KBM-7 (cell line): Measurements from ENCODE around the gene RRP7A.
"Not testable (repeated sequence)": the region's sequence is repeated elsewhere in the genome, so short reads cannot be mapped to it uniquely, and the experiment has no call there.

ENCODE experiments used
- DNase-seq: peaks from one replicate; pipeline ENCODE4 v3.0.0-alpha.2; 2015
- in situ Hi-C: fragments of 300-500 bp; cut with MboI; formaldehyde crosslinking; loops from 2 replicates; pipeline ENCODE4 v1.14.3; 2020; ENCODE audit warnings: low sequenced_read_pairs, low pct_unique_long_range_greater_than_20kb, mixed read lengths

RRP7A gene

GRCh38 chr22:42508975-42509364 lies 10.6 kb downstream of the RRP7A start:
- DNase-seq, in situ Hi-C loops: not testable (repeated sequence)

GRCh38 chr22:42508327-42508974 lies 11.1 kb downstream of the RRP7A start:
- DNase-seq, in situ Hi-C loops: not testable (repeated sequence)

GRCh38 chr22:42500836-42501179 lies 18.8 kb downstream of the RRP7A start:
- DNase-seq = no peak
- in situ Hi-C loops = no loop called here

GRCh38 chr22:42500161-42500835 lies 19.3 kb downstream of the RRP7A start:
- DNase-seq = no peak
- in situ Hi-C loops = no loop called here

DNA sequence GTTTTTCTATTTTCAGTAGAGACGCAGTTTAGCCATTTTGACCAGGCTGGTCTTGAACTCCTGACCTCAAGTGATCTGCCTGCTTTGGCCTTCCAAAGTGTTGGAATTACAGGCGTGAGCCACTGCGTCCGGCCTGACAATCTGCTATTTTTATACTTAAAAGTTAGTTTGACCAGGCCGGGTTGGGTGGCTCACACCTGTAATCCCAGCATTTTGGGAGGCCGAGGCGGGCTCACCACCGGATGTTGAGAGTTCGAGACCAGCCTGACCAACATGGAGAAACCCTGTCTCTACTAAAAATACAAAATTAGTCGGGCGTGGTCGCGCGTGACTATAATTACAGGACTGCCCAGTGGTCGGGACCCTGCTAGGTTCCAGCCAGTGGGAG lies 19.8 kb downstream of the RRP7A start:
- DNase-seq, in situ Hi-C loops: not testable (repeated sequence)

- in situ Hi-C loops, DNase-seq: not testable (repeated sequence)
Observed at GRCh38 chr22:42495533-42496141, 24.0 kb downstream of the RRP7A start.

- DNase-seq = no peak
- in situ Hi-C loops = no loop called here
Observed at GRCh38 chr22:42493393-42493792, 26.2 kb downstream of the RRP7A start.

- no peak for DNase-seq
- in situ Hi-C loops = no loop called here
Observed at GRCh38 chr22:42492323-42492690, 27.3 kb downstream of the RRP7A start.

GRCh38 chr22:42490243-42490832 lies 29.3 kb downstream of the RRP7A start:
- no peak for DNase-seq
- in situ Hi-C loops = no loop called here

DNA sequence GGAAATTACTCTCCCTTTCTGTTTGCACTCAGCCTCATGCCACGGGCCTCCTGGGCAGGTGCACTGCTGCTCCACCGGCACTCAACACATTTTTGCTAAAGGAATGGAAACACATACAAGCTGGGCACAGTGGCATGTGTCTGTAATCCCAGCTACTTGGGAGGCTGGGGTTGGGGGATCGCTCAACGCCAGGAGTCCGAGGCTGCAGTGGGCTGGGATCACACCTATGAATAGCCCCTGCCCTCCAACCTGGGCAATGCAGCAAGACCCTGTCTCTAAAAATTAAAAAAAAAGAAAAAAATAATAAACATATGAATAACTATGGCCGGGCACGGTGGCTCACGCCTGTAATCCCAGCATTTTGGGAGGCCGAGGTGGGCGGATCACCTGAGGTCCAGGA lies 30.6 kb downstream of the RRP7A start:
- in situ Hi-C loops = no loop called here
- no peak for DNase-seq

DNA sequence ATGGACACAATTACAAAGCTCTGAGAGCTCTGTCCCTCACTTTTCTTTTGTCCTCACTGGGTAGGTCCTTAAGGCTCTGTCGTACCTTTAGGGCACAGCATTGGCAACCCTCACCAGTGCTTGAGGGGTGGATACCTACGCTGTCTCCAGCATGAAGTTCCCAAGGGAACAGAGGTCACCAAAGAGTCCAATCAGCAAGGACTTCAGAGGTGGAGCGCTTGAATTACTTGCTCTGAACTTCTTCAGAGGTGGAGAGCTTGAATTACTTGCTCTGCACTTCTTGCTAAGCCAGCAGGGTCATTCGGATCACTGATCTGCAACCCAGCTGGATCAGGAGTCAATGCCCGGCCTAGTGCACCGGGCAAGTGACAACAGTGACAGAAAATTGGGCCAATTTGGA lies 35.1 kb downstream of the RRP7A start:
- no peak for DNase-seq
- in situ Hi-C loops = no loop called here

DNA sequence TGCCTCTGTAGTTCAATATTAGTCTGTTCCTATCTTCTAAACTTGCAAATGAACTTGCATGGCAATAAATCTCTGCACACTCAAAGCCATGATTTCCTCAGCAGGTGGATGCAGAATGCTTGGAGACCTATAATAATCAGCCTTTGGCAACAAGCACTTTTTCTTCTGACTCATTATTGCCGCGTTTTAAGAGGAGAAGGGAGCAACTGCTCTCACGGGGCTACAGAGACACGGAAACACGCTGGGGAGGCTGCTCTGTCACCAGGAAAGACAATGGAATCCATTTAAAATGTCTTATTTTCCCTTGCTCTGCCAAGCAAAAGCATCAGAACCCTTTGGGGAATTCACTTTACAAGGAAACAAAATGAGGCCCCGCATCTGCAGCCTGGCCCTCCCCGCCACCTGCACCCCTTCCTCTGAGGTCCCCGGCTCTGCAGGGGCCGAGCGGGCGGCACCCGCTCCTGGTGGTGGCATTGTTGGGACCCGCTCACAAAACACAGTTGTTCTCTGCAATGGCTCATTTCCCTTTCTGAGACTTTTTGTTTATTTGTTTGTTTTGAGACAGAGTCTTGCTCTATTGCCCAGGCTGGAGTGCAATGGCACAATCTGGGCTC lies 35.9 kb downstream of the RRP7A start:
- DNase-seq, in situ Hi-C loops: not testable (repeated sequence)

DNA sequence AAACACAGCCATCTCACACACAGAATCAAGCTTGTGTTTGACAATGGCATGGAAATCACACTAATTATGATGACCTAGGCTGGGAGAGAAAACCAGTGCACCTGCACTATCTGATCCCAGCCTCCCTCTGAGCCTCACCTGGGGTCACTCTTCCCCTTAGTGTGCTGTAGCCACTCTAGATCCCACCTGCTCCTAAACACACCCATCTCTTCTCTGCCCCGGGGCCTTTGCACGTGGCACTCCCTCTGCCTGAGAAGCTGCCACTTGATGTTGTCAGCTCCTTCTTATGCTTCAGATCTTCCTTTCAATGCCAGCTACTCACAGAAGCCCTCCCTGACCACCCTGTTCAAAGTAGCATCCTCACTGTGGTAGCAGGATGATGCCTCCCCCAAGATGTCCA lies 44.5 kb downstream of the RRP7A start:
- in situ Hi-C loops = no loop called here
- no peak for DNase-seq

- DNase-seq = peak; percentile 67
Observed at GRCh38 chr22:42473484-42474193, 46.0 kb downstream of the RRP7A start.

GRCh38 chr22:42472671-42473070 lies 46.9 kb downstream of the RRP7A start:
- no peak for DNase-seq
- in situ Hi-C loops = no loop called here

More at GRCh38 chr22:42473484-42474193, 46.0 kb downstream of the RRP7A start:
- in situ Hi-C loops = no loop called here

DNA sequence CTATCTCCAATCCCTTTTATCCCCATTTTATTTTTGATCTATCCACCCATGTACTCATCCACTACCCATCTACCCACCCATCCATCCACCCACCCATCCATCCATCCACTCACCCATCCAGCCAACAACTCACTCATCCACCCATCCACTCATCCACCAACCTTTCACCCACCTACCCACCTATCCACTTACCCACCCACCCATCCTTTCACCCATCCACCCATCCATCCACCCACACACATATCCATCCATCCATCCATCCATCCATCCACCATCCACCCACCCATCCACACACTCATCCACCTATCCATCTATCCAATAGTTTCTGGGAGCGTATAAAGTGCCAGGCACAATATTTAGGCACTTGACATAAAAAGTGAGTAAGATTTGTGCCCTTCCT lies 48.2 kb downstream of the RRP7A start:
- in situ Hi-C loops = no loop called here
- DNase-seq = no peak

DNA sequence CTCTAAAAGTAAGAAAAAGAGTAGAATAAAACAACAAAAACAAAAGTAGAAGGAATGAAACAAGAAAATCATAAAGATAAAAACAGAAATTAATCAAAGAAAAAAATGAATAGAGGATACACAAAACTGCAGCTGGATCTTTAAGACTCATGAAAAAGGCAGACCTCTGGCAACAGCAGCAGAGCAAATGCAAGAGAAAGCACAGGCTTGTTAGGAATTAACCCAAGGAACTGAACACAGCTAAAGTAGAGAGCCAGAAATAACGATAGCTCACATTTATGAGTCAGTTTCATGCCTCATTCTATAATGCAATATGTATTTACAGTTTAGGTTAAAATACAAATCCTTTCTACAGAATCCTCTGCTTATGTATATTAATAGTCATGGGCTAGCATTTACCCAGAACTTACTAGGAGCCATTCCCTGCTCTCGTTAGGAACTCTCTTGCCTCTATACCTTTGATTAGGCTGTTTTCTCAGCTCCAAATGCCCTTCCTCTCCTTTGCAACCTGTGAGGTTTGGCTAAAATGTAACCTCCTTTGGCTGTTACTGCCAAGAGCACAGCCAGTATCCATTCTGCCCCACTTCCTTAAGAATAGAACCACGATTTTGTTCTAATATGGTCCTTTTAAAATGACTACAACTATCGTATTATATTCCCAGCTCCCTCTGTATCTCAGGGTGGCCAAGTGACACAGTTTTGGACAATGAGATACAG lies 49.1 kb downstream of the RRP7A start:
- DNase-seq = no peak
- in situ Hi-C loops = no loop called here

DNA sequence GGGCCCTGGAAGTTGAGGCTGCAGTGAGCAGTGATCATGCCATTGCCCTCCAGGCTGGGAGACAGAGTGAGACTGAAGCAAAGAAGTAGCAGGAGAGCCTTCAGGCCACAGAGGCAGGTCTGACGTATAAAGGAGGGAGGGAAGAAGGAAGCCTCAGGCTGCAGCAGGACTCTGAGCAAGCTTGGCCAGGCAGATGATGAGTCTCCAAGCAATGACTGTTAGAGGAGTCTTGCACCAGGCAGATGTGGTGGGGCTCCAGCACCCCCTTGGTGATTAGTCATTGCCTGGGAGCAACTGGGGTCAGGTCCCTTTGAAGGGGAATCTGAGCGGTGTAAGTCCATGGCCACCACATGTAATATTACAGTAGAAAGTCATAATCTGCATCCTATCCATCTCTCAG lies 50.8 kb downstream of the RRP7A start:
- DNase-seq = no peak
- in situ Hi-C loops = no loop called here

DNA sequence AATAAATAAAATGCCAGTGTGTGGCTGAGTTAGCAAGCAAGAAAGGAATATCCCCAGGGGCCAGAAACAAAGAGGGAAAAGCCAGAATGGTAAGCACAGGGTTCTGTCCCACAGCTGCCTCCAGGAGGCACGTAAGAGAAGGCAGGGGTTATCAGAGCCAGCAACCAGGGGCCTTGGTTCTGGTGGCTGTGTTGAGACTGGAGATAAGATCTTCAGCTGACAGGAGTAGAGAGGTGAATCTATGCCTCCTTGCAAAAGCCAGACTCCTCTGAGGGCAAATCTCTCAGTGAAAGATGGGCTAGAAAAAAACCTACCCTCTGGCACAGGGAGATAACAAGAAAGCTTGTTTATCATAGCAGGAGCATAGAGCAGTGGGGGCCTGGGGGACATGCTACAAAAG lies 57.6 kb downstream of the RRP7A start:
- DNase-seq = no peak
- in situ Hi-C loops = no loop called here
